B cell (primary cell): ENCODE results near the gene EXOC7.

Experiments used
- CTCF ChIP-seq: fragments of 200-600 bp; IDR thresholded peaks from one replicate; pipeline ENCODE4 v1.8.0; 2022; ENCODE audit warnings: antibody characterized with exemption, mild to moderate bottlenecking
- EZH2 ChIP-seq: IDR thresholded peaks from 2 replicates; pipeline ENCODE4 v1.6.1; 2012; ENCODE audit warnings: borderline replicate concordance, low read depth, mild to moderate bottlenecking, moderate library complexity, low read length; ENCODE audit not compliant: insufficient read depth, poor library complexity, severe bottlenecking

GRCh38 chr17:76121932-76122430 is 18.4 kb upstream of the EXOC7 start:
- no peak for TF ChIP-seq CTCF
- no peak for TF ChIP-seq EZH2
